Measurements from ENCODE around the gene PRKCQ. TPM values are rescaled to one million over a fixed set of nuclear protein-coding genes. Genes with fewer than 3 reads are reported as not detected.

PRKCQ gene
- total RNA-seq, 2 donors from 2014 or later = 0.41 to 0.42 TPM

- ATAC-seq (ENCODE audit: insufficient number of reproducible peaks, low FRiP score, low read depth) = no peak
- TF ChIP-seq, protein P1, sequence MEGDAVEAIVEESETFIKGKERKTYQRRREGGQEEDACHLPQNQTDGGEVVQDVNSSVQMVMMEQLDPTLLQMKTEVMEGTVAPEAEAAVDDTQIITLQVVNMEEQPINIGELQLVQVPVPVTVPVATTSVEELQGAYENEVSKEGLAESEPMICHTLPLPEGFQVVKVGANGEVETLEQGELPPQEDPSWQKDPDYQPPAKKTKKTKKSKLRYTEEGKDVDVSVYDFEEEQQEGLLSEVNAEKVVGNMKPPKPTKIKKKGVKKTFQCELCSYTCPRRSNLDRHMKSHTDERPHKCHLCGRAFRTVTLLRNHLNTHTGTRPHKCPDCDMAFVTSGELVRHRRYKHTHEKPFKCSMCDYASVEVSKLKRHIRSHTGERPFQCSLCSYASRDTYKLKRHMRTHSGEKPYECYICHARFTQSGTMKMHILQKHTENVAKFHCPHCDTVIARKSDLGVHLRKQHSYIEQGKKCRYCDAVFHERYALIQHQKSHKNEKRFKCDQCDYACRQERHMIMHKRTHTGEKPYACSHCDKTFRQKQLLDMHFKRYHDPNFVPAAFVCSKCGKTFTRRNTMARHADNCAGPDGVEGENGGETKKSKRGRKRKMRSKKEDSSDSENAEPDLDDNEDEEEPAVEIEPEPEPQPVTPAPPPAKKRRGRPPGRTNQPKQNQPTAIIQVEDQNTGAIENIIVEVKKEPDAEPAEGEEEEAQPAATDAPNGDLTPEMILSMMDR (IDR thresholded peaks at IDR 0.05) = no peak
- H3K9me3 ChIP-seq = no peaks in the 10 kb centered on the region
- H3K27ac ChIP-seq = no peak overlapping the region
- no peaks in the 10 kb centered on the region for H3K4me1 ChIP-seq (ENCODE audit: control insufficient read depth in 1 of 2, low read depth in 2 of 2)
- no peaks in the 10 kb centered on the region for H3K27me3 ChIP-seq (replicated peaks; ENCODE audit: insufficient read depth)
- no peak for DNase-seq (ENCODE audit: low spot score)
- no peak overlapping the region for H3K4me3 ChIP-seq
- H3K36me3 ChIP-seq = no peaks in the 10 kb centered on the region
These were observed 17.4 kb upstream of the PRKCQ start for GRCh38 chr10:6597478-6597877.

DNA sequence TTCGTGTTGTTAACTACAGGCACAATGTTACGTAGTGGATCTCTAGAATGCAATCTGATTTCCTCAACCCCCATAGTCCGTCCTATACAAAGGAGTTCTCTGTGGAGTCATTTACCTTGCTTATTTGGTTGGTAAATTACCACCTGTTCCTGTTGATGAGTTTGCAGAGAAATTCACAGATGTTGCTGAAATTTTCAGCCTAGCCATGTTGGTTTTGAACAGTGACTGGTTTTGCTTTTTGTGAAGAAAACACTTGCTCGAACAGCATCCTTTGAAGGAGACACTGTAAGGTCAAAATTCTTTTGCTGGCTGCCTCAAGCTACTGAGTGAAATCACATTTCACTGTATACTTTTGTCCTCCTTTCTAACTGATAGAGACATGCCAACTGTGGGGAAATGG is 15.4 kb upstream of the PRKCQ start:
- Histone ChIP-seq H3K4me3 (no peak overlapping the region), H3K4me1 (ENCODE audit: control insufficient read depth in 1 of 2, low read depth in 2 of 2) (no peaks in the 10 kb centered on the region), H3K9me3 (no peaks in the 10 kb centered on the region), H3K36me3 (no peaks in the 10 kb centered on the region), H3K27me3 (replicated peaks; ENCODE audit: insufficient read depth) (no peaks in the 10 kb centered on the region), H3K27ac (no peak overlapping the region)
- ATAC-seq (ENCODE audit: insufficient number of reproducible peaks, low FRiP score, low read depth) (no peak), DNase-seq (ENCODE audit: low spot score) (no peak)
- TF ChIP-seq, protein P1 (IDR thresholded peaks at IDR 0.05) = no peak

- Histone ChIP-seq H3K36me3 (no peaks in the 10 kb centered on the region), H3K9me3 (no peaks in the 10 kb centered on the region), H3K4me3 (no peak overlapping the region), H3K4me1 (ENCODE audit: control insufficient read depth in 1 of 2, low read depth in 2 of 2) (no peaks in the 10 kb centered on the region), H3K27me3 (replicated peaks; ENCODE audit: insufficient read depth) (no peaks in the 10 kb centered on the region), H3K27ac (no peak overlapping the region)
- no peak for DNase-seq (ENCODE audit: low spot score)
- ATAC-seq (ENCODE audit: insufficient number of reproducible peaks, low FRiP score, low read depth) = no peak
- TF ChIP-seq, protein P1 (IDR thresholded peaks at IDR 0.05) = no peak
These were observed 13.2 kb upstream of the PRKCQ start for GRCh38 chr10:6593241-6593671.

DNA sequence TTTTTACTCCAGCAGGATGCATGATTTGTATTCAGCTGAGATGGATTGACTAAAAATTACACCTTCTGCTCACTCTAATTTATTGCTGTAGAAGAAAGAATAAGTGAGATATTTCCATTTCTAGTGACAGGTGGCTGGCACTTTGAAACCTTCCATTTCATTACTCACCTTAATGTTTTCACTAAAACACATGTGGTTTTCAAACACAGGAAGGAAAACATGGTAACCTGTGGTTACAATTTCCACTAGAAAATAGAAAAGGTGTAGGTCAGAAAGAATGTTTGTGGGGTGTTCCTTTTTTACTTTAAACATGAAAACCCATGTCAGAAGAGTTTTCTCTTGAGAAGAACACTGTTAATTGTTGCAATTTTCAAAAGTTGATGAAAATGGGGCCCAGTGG is 12.0 kb upstream of the PRKCQ start:
- no peaks in the 10 kb centered on the region for H3K9me3 ChIP-seq
- H3K4me1 ChIP-seq (ENCODE audit: control insufficient read depth in 1 of 2, low read depth in 2 of 2) = no peaks in the 10 kb centered on the region
- H3K27ac ChIP-seq = no peak overlapping the region
- no peaks in the 10 kb centered on the region for H3K27me3 ChIP-seq (replicated peaks; ENCODE audit: insufficient read depth)
- DNase-seq (ENCODE audit: low spot score) (no peak), ATAC-seq (ENCODE audit: insufficient number of reproducible peaks, low FRiP score, low read depth) (no peak)
- H3K36me3 ChIP-seq = no peaks in the 10 kb centered on the region
- TF ChIP-seq, protein P1 (IDR thresholded peaks at IDR 0.05) = no peak
- H3K4me3 ChIP-seq = no peak overlapping the region

DNA sequence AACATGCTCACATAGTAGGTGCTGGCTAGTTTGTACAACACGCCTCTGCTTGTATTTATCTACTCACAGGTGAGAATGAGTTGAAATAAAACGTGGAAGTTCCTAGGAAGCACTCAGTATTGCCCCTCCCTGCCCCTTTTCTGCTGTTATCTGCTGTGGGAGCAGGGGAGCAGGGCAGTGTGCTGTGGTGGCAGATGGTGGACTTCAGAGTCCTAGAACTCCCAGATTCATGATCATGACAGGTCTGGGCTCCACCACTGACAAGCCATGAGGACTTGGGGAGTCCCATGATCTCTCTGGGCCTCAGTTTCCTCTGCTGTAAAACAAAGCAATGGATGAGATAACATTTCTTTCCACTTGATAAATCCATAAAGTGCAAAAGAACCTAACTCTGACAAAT is 11.6 kb upstream of the PRKCQ start:
- no peak for ATAC-seq (ENCODE audit: insufficient number of reproducible peaks, low FRiP score, low read depth)
- H3K36me3 ChIP-seq = no peaks in the 10 kb centered on the region
- no peak for DNase-seq (ENCODE audit: low spot score)
- no peak overlapping the region for H3K4me3 ChIP-seq
- no peak overlapping the region for H3K27ac ChIP-seq
- TF ChIP-seq, protein P1 (IDR thresholded peaks at IDR 0.05) = no peak
- no peaks in the 10 kb centered on the region for H3K9me3 ChIP-seq
- no peaks in the 10 kb centered on the region for H3K27me3 ChIP-seq (replicated peaks; ENCODE audit: insufficient read depth)
- H3K4me1 ChIP-seq (ENCODE audit: control insufficient read depth in 1 of 2, low read depth in 2 of 2) = no peaks in the 10 kb centered on the region
